Measurements from ENCODE around the gene APBB2.
"Not testable (repeated sequence)": the region's sequence is repeated elsewhere in the genome, so short reads cannot be mapped to it uniquely, and the experiment has no call there.

Gene APBB2

GRCh38 chr4:41158756-41159155, 55.6 kb downstream of the APBB2 start:
- in situ Hi-C loops (cut with HindIII; ENCODE audit: low pct_unique_long_range_greater_than_20kb, low sequenced_read_pairs): no loop called here
- no peak for TF ChIP-seq JUND (IDR thresholded peaks at IDR 0.05; ENCODE audit: low read depth)

GRCh38 chr4:41158274-41158673, 56.1 kb downstream of the APBB2 start:
- in situ Hi-C loops (cut with HindIII; ENCODE audit: low pct_unique_long_range_greater_than_20kb, low sequenced_read_pairs): no loop called here
- no peak for TF ChIP-seq JUND (IDR thresholded peaks at IDR 0.05; ENCODE audit: low read depth)

More at GRCh38 chr4:41158756-41159155, 55.6 kb downstream of the APBB2 start:
- DNase-seq (ENCODE audit: low read depth in 1 of 2, low spot score in 1 of 2): no peak

GRCh38 chr4:41157009-41157408, 57.3 kb downstream of the APBB2 start:
- in situ Hi-C loops (cut with HindIII; ENCODE audit: low pct_unique_long_range_greater_than_20kb, low sequenced_read_pairs): no loop called here
- no peak for TF ChIP-seq JUND (IDR thresholded peaks at IDR 0.05; ENCODE audit: low read depth)
- peak in 1 of 2 experiments; percentile 69 for DNase-seq (ENCODE audit: low read depth in 1 of 2, low spot score in 1 of 2)

More at GRCh38 chr4:41158274-41158673, 56.1 kb downstream of the APBB2 start:
- DNase-seq (ENCODE audit: low read depth in 1 of 2, low spot score in 1 of 2): no peak

- TF ChIP-seq JUND (IDR thresholded peaks at IDR 0.05; ENCODE audit: low read depth): no peak
- DNase-seq (ENCODE audit: low read depth in 1 of 2, low spot score in 1 of 2): no peak
- in situ Hi-C loops (cut with HindIII; ENCODE audit: low pct_unique_long_range_greater_than_20kb, low sequenced_read_pairs): no loop called here
These were observed 57.8 kb downstream of the APBB2 start for GRCh38 chr4:41156574-41156973.

- in situ Hi-C loops (cut with HindIII; ENCODE audit: low pct_unique_long_range_greater_than_20kb, low sequenced_read_pairs): no loop called here
- DNase-seq (ENCODE audit: low read depth in 1 of 2, low spot score in 1 of 2): no peak
- TF ChIP-seq JUND (IDR thresholded peaks at IDR 0.05; ENCODE audit: low read depth): no peak
These were observed 59.0 kb downstream of the APBB2 start for GRCh38 chr4:41155194-41155830.

GRCh38 chr4:41154814-41155177, 59.5 kb downstream of the APBB2 start:
- DNase-seq (ENCODE audit: low read depth in 1 of 2, low spot score in 1 of 2): no peak
- in situ Hi-C loops (cut with HindIII; ENCODE audit: low pct_unique_long_range_greater_than_20kb, low sequenced_read_pairs): no loop called here

GRCh38 chr4:41154010-41154813, 60.1 kb downstream of the APBB2 start:
- no peak for TF ChIP-seq JUND (IDR thresholded peaks at IDR 0.05; ENCODE audit: low read depth)
- DNase-seq (ENCODE audit: low read depth in 1 of 2, low spot score in 1 of 2): no peak
- in situ Hi-C loops (cut with HindIII; ENCODE audit: low pct_unique_long_range_greater_than_20kb, low sequenced_read_pairs): no loop called here

More at GRCh38 chr4:41154814-41155177, 59.5 kb downstream of the APBB2 start:
- TF ChIP-seq JUND (IDR thresholded peaks at IDR 0.05; ENCODE audit: low read depth): no peak

GRCh38 chr4:41150401-41150800, 63.9 kb downstream of the APBB2 start:
- TF ChIP-seq JUND (IDR thresholded peaks at IDR 0.05; ENCODE audit: low read depth): no peak
- DNase-seq (ENCODE audit: low read depth in 1 of 2, low spot score in 1 of 2): no peak
- in situ Hi-C loops (cut with HindIII; ENCODE audit: low pct_unique_long_range_greater_than_20kb, low sequenced_read_pairs): no loop called here

GRCh38 chr4:41149568-41149967, 64.8 kb downstream of the APBB2 start:
- DNase-seq (ENCODE audit: low read depth in 1 of 2, low spot score in 1 of 2); in situ Hi-C loops (cut with HindIII; ENCODE audit: low pct_unique_long_range_greater_than_20kb, low sequenced_read_pairs): not testable (repeated sequence)

- in situ Hi-C loops (cut with HindIII; ENCODE audit: low pct_unique_long_range_greater_than_20kb, low sequenced_read_pairs): no loop called here
- no peak for TF ChIP-seq JUND (IDR thresholded peaks at IDR 0.05; ENCODE audit: low read depth)
- DNase-seq (ENCODE audit: low read depth in 1 of 2, low spot score in 1 of 2): no peak
These were observed 65.4 kb downstream of the APBB2 start for GRCh38 chr4:41148931-41149330.

GRCh38 chr4:41148292-41148691, 66.0 kb downstream of the APBB2 start:
- in situ Hi-C loops (cut with HindIII; ENCODE audit: low pct_unique_long_range_greater_than_20kb, low sequenced_read_pairs): no loop called here
- TF ChIP-seq JUND (IDR thresholded peaks at IDR 0.05; ENCODE audit: low read depth): no peak
- no peak for DNase-seq (ENCODE audit: low read depth in 1 of 2, low spot score in 1 of 2)

GRCh38 chr4:41147570-41147969, 66.8 kb downstream of the APBB2 start:
- DNase-seq (ENCODE audit: low read depth in 1 of 2, low spot score in 1 of 2); in situ Hi-C loops (cut with HindIII; ENCODE audit: low pct_unique_long_range_greater_than_20kb, low sequenced_read_pairs): not testable (repeated sequence)

GRCh38 chr4:41146716-41147506, 67.4 kb downstream of the APBB2 start:
- DNase-seq (ENCODE audit: low read depth in 1 of 2, low spot score in 1 of 2): peak in 1 of 2 experiments; percentile 40
- no peak for TF ChIP-seq JUND (IDR thresholded peaks at IDR 0.05; ENCODE audit: low read depth)
- in situ Hi-C loops (cut with HindIII; ENCODE audit: low pct_unique_long_range_greater_than_20kb, low sequenced_read_pairs): no loop called here

Data from T47D (cell line).